MCF 10A (cell line): ENCODE measurements around the gene ZFP64. TPM values are rescaled to one million over a fixed set of nuclear protein-coding genes. Genes with fewer than 3 reads are reported as not detected.

ENCODE experiments used
- BruUV-seq: library from RNA; stranded (reverse); fragments of 400-500 nt; replicated peaks from 2 replicates; lab custom pipeline; 2021; lab: Mats Ljungman, UMichigan
- CTCF ChIA-PET: fragments of 300-600 bp; sonication (Branson Sonifier 250); formaldehyde crosslinking; extraction: SDS; loops from one replicate; lab custom pipeline; 2021; ENCODE audit warnings: antibody characterized with exemption, inconsistent platforms; lab: Yijun Ruan, JAX
- POLR2A ChIA-PET: fragments of 300-600, 350-650 bp; sonication (Branson Sonifier 250); formaldehyde crosslinking; extraction: SDS; loops from one replicate; lab custom pipeline; 2020; ENCODE audit warnings: antibody characterized with exemption, inconsistent platforms; lab: Yijun Ruan, JAX
- DNase-seq: peaks from one replicate; pipeline ENCODE4 v3.0.0-alpha.2; 2018; ENCODE audit not compliant: unreplicated experiment
- H3K27ac Mint-ChIP-seq: one replicate; pipeline ENCODE4 v1.8.0; 2022; ENCODE audit warnings: mild to moderate bottlenecking, low read depth, mixed read lengths; ENCODE audit not compliant: unreplicated experiment
- H3K27me3 Mint-ChIP-seq: one replicate; pipeline ENCODE4 v1.8.0; 2022; ENCODE audit warnings: mixed read lengths; ENCODE audit not compliant: insufficient read depth, unreplicated experiment
- H3K36me3 Mint-ChIP-seq: one replicate; pipeline ENCODE4 v1.8.0; 2022; ENCODE audit warnings: mild to moderate bottlenecking, moderate library complexity, mixed read lengths; ENCODE audit not compliant: insufficient read depth, unreplicated experiment
- H3K4me1 Mint-ChIP-seq: one replicate; pipeline ENCODE4 v1.8.0; 2022; ENCODE audit warnings: mixed read lengths; ENCODE audit not compliant: insufficient read depth, unreplicated experiment
- H3K4me3 Mint-ChIP-seq: one replicate; pipeline ENCODE4 v1.8.0; 2022; ENCODE audit warnings: mild to moderate bottlenecking, moderate library complexity, mixed read lengths; ENCODE audit not compliant: unreplicated experiment
- H3K9me3 Mint-ChIP-seq: one replicate; pipeline ENCODE4 v1.8.0; 2022; ENCODE audit warnings: mixed read lengths; ENCODE audit not compliant: unreplicated experiment
- intact Hi-C: fragments of 100-400 bp; cut with micrococcal nuclease; formaldehyde crosslinking; loops from 2 replicates; pipeline ENCODE4 v1.14.1; 2022
- total RNA-seq: library from RNA; stranded (reverse); gene quantifications from 2 replicates; pipeline ENCODE4 v1.2.3, GENCODE V29; 2022
- TF ChIP-seq, protein P1 (sequence below): fragments of 200-600 bp; IDR thresholded peaks from one replicate; pipeline ENCODE4 v1.8.0; 2022; ENCODE audit warnings: antibody characterized with exemption, mild to moderate bottlenecking; ENCODE audit not compliant: unreplicated experiment

The ZFP64 gene
- total RNA-seq, 1 experiment from 2014 or later, result 13.0 TPM

DNA sequence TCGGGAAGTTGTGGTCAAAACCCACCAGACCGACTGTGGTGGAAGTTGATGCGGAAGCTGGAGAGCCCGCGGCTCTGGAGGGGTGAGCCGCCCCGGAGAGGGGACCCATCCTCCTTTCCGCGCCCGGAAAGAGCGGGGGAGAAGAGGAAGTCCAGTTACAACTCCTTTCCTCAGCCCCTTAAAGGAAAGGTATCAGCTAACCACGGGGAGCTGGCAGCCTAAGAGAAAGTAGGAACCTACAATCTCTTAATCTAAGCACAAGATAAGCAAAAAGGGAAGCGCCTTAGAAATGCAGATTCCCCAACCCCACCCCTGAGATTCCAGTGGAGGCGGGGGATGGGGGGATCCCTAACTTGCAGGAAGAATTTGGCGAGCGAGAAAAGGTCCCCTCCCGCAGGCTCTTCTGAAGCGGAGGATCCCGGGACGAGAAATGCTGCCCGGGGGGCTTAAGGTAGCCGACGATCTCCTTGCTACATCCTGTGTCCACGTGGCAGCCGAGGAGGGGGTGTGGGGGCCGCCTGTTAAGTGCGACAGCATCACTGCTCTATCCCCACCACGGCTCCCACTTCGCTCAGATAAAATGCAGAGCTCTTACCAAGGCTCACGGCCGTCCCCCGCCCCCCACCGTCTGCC lies 87.5 kb downstream of the ZFP64 start:
- H3K36me3 Mint-ChIP-seq, result no peaks in the 10 kb centered on the region
- CTCF ChIA-PET, result interaction anchor here (0.6 to 2.2 kb wide), 5 partner anchors 13 to 718 kb away, joined by 3 to 8 read pairs (median 3); no protein-coding TSS in a partner anchor
- H3K27ac Mint-ChIP-seq, result no peak overlapping the region
- TF ChIP-seq, protein P1, sequence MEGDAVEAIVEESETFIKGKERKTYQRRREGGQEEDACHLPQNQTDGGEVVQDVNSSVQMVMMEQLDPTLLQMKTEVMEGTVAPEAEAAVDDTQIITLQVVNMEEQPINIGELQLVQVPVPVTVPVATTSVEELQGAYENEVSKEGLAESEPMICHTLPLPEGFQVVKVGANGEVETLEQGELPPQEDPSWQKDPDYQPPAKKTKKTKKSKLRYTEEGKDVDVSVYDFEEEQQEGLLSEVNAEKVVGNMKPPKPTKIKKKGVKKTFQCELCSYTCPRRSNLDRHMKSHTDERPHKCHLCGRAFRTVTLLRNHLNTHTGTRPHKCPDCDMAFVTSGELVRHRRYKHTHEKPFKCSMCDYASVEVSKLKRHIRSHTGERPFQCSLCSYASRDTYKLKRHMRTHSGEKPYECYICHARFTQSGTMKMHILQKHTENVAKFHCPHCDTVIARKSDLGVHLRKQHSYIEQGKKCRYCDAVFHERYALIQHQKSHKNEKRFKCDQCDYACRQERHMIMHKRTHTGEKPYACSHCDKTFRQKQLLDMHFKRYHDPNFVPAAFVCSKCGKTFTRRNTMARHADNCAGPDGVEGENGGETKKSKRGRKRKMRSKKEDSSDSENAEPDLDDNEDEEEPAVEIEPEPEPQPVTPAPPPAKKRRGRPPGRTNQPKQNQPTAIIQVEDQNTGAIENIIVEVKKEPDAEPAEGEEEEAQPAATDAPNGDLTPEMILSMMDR, result no peak
- DNase-seq, result no peak
- POLR2A ChIA-PET, result interaction anchor here (0.7 kb wide), 1 partner anchor 396 kb away, joined by 3 read pairs; no protein-coding TSS in a partner anchor
- no TSS peak for BruUV-seq
- H3K4me1 Mint-ChIP-seq, result no peaks in the 10 kb centered on the region
- no peaks in the 10 kb centered on the region for H3K9me3 Mint-ChIP-seq
- H3K4me3 Mint-ChIP-seq, result no peak overlapping the region
- intact Hi-C loops, result no loop called here
- no peaks in the 10 kb centered on the region for H3K27me3 Mint-ChIP-seq

DNA sequence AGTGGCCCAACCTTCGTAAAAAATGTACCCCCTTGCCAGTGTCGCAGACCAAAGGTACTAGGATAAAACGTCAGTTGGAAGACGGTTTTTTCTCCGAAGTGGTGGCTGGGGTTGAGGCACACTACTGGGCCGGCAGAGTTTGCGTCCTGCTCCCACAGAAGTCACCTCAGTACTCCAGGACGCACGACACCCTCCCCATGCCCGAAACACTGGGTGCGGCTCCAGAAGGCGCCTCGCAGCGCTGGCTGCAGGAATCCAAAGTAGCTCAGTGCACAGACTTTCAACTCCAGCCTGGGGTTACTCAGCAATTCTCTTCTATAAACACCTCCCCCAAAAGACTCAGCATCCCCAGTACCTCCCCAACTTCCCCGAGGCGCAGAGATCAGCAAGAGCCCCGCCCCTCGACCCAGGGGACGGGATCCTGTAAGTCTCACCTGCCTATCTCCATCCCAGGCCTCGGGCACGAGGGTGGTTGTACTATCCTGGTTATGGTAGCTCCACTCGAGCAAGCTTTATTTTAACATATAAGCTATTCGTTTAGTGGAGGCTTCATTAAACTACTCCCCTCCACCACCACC lies 88.2 kb downstream of the ZFP64 start:
- H3K27ac Mint-ChIP-seq, result no peak overlapping the region
- intact Hi-C loops, result no loop called here
- no peaks in the 10 kb centered on the region for H3K27me3 Mint-ChIP-seq
- H3K9me3 Mint-ChIP-seq, result no peaks in the 10 kb centered on the region
- BruUV-seq, result no TSS peak
- CTCF ChIA-PET, result interaction anchor here (0.6 to 2.2 kb wide), 7 partner anchors 14 to 389 kb away, joined by 3 to 8 read pairs (median 3); no protein-coding TSS in a partner anchor
- H3K36me3 Mint-ChIP-seq, result no peaks in the 10 kb centered on the region
- H3K4me1 Mint-ChIP-seq, result no peaks in the 10 kb centered on the region
- no peak for DNase-seq
- TF ChIP-seq, protein P1, result no peak
- POLR2A ChIA-PET, result interaction anchor here (0.7 kb wide), 1 partner anchor 395 kb away, joined by 3 read pairs; no protein-coding TSS in a partner anchor
- no peak overlapping the region for H3K4me3 Mint-ChIP-seq

DNA sequence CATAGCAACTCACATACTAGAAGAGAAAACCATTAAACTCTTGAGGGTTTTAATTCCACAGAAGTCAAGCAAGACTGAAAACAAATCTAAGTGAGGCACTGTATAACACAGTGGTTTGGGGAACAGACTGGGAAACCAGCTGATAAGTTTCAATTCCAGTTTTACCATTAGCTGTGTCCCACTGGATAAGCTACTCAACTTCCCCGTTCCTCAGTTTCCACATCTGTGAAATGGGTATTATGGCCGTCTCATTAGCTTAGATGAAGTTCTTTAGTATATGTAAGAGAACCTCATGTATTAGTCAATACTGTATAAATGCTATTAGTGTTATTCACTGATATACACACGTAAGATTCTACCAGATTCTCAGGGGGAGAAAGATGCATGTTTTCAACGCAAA lies 89.0 kb downstream of the ZFP64 start:
- Mint-ChIP-seq H3K27ac (no peak overlapping the region), H3K4me3 (no peak overlapping the region), H3K9me3 (no peaks in the 10 kb centered on the region), H3K36me3 (no peaks in the 10 kb centered on the region), H3K4me1 (no peaks in the 10 kb centered on the region), H3K27me3 (no peaks in the 10 kb centered on the region)
- DNase-seq, result no peak
- CTCF ChIA-PET, result interaction anchor here (0.9 to 2.2 kb wide), 6 partner anchors 19 to 302 kb away, joined by 3 to 8 read pairs (median 4); no protein-coding TSS in a partner anchor
- BruUV-seq, result no TSS peak
- intact Hi-C loops, result no loop called here
- POLR2A ChIA-PET, result no interaction called here
- TF ChIP-seq, protein P1, result no peak

DNA sequence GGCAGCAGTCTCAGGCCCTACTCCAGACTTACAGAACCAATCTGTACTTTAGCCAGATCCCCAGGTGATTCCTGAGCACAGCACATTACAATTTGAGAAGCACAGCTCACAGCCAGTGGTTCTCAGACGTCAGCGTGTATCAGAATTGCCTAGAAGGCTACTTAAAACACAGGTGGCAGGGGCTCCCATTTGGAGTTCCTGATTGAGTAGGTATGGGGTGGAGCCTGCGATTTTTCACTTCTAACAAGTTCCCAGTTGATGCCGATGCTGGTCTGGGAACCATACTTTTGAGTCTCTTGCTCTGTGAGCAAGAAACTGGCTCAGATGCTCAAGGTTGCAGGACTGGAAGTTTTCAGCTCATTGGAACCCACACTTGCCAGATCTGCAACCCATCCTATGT lies 89.5 kb downstream of the ZFP64 start:
- Mint-ChIP-seq H3K4me1 (no peaks in the 10 kb centered on the region), H3K27ac (no peak overlapping the region), H3K9me3 (no peaks in the 10 kb centered on the region), H3K4me3 (no peak overlapping the region), H3K27me3 (no peaks in the 10 kb centered on the region), H3K36me3 (no peaks in the 10 kb centered on the region)
- intact Hi-C loops, result no loop called here
- CTCF ChIA-PET, result interaction anchor here (0.5 to 2.2 kb wide), 8 partner anchors 11 to 465 kb away, joined by 3 to 8 read pairs (median 4); no protein-coding TSS in a partner anchor
- no peak for DNase-seq
- BruUV-seq, result no TSS peak
- POLR2A ChIA-PET, result no interaction called here
- TF ChIP-seq, protein P1, result no peak
